Transverse colon (tissue), 4 donors: ENCODE results near the gene PAQR5.

Experiments used
- CTCF ChIP-seq, 5 experiments: fragments of 200-600 bp in 3 of 5; fragments of 450-650 bp in 2 of 5; sonication (generic) in 3 of 5; IDR thresholded peaks; 1 replicate in 2 of 5; 2 replicates in 3 of 5; pipeline ENCODE4 v1.5.1; 2016 to 2017; ENCODE audit warnings: antibody characterized with exemption in 5 of 5, inconsistent platforms in 3 of 5, mild to moderate bottlenecking in 2 of 5, moderate library complexity in 1 of 5
- POLR2A ChIP-seq: fragments of 450-650 bp; IDR thresholded peaks from one replicate; pipeline ENCODE4 v1.6.1; 2016; ENCODE audit warnings: antibody characterized with exemption, mild to moderate bottlenecking, moderate library complexity
- POLR2AphosphoS5 ChIP-seq, 3 donors: sonication (generic); formaldehyde crosslinking; IDR thresholded peaks; one replicate each; pipeline ENCODE4 v1.6.1; 2016; ENCODE audit warnings: antibody characterized with exemption in 3 of 3

DNA sequence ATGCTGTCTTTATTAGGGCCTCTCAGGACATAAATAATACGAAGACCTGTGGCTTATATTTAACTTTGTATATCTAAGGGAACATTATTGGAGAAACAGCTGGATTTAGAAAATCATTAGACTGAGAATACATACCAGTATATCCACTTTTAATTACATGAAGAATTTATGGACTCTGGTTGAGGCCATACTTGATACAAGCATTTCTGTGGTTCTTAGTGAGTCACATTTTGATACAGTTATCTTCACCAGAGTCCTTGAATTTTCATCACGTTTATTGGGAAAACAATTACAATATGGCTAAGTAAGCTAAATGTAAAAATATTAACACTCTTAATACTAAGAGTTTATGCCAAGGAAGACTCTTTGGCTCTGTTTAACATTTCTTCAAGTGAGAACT is 125.3 kb downstream of the PAQR5 start:
- no peak for TF ChIP-seq CTCF (IDR thresholded peaks at IDR 0.05)
- TF ChIP-seq POLR2A: no peak
- TF ChIP-seq POLR2AphosphoS5 (IDR thresholded peaks at IDR 0.05): no peak
